Activated CD4-positive, alpha-beta T cell treated with anti-CD3 and anti-CD28 coated beads for 4 hours (primary cell): ENCODE data around the gene PEDS1.
A peak's percentile ranks its signal among the peaks of the same experiment; 100 is the strongest.
"Not testable (repeated sequence)": the region's sequence is repeated elsewhere in the genome, so short reads cannot be mapped to it uniquely, and the experiment has no call there.

Experiments used
- DNase-seq, 2 donors: peaks; one replicate each; pipeline ENCODE4 v3.0.0-alpha.2; 2020

PEDS1 gene

GRCh38 chr20:50190251-50191064 is 36.9 kb upstream of the PEDS1 start, which contains the start of gene CEBPB:
Gene CEBPB (plus strand): TSS chr20:50190830. CDS start chr20:50191034, 204 bp downstream.
- peak; percentile 84 to 86 for DNase-seq

- peak; percentile 36 to 43 for DNase-seq
Observed at GRCh38 chr20:50189681-50190250, 36.2 kb upstream of the PEDS1 start.

GRCh38 chr20:50188879-50189680 is 35.6 kb upstream of the PEDS1 start:
- DNase-seq: no peak

GRCh38 chr20:50188287-50188688 is 34.8 kb upstream of the PEDS1 start:
- no peak for DNase-seq

DNA sequence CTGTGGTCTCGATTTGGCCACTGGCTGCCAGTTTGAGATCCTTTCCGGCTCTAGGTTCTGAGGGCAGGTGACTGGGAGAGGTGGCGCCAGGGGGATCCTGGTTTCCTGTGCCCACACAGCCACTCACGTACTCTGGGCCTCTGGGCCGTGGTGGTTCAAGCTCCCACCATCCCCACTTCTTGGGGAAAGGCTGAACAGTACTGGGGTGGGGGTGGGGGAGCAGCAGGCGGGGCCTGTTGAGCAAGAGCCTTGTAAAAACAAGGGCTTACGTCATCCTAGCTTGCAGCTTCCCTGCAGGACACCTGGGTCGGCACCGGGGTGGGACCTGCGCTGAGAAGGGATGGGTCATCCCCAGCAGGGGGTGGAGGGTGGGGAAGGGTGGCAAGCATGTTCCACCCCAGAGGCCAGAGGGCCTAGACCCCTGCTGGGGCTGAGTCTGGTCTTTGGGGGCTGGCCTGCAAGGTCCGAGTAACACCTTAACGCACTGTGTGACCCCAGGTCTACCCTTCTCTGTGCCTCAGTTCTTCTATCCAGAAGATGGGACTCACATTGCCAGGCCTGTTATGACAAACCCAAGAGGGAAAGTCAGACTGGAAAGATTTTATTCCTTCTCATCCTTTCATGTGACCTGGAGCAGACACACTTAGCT is 34.0 kb upstream of the PEDS1 start:
- no peak for DNase-seq

DNA sequence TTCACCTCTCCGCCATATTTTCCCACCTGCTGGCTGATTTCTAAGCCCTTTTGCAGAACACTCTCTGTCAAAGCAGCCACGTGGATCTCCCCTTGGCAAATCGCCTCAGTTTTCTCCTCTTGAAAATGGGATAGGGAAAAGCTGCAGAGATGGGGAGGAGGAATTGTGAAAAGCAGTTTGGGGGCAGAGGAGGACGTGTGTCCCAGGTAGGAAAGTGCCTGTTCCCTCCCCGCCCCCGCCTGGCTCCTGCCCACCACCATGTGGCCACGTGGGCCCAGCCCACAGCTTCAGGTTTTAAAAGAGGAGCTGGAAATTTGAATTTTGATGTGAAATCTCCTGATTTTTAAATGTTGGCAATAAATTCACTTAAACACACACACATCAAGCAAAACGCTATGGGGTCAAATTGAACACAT is 33.5 kb upstream of the PEDS1 start:
- no peak for DNase-seq

- peak; percentile 75 to 92 for DNase-seq
Observed at GRCh38 chr20:50186151-50186885, 32.8 kb upstream of the PEDS1 start.

DNA sequence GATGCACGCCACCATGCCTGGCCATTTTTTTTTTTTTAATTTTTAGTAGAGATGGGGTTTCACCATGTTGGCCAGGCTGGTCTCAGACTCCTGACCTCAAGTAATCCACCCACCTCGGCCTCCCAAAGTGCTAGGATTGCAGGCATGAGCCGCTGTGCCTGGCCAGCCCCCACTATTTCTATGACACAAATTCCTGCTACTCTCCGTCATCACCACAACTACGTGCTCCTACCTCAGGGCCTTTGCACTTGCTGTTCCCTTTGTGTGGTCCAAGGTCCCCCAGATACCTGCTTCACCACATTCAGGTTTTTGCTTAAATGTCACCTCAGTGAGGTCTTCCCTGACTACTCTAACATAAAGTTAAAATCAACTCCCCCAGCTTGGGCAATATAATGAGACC is 31.9 kb upstream of the PEDS1 start:
- no peak for DNase-seq

DNA sequence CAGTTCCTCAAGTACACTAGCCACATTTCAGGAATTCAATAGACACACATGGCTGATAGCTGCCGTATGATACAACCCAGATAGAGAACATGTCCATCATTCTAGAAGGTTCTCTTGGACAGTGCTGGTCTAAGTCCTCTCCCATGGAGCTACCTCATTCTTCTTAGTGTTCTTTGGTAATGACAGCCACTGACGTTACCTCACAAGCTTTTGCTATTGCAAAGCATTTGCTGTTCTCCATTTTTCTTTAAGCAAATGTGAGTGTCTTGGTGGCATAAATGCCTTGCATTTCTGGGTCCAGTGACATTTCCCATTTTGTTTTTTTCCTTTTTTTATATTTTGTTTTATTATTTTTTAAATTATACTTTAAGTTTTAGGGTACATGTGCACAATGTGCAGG is 28.8 kb upstream of the PEDS1 start:
- DNase-seq: no peak

DNA sequence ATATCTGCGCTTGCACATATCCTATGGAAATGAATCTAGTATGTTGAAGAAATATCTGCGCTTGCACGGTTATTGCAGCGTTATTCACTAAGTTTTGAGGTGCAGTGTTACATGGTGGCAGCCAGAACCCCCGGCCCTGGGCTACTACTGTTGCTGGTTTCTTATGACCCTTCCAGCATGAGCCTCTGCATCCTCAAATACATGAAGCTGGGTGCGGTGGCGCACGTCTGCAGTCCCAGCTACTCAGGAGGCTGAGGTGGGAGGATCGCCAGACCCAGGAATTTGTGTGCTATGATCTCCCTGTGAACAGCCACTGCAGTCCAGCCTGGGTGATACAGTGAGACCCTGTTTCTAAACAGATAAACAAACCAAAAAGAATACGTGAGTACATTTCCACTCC is 27.8 kb upstream of the PEDS1 start:
- no peak for DNase-seq

GRCh38 chr20:50178672-50179071 is 25.1 kb upstream of the PEDS1 start:
- DNase-seq: not testable (repeated sequence)

DNA sequence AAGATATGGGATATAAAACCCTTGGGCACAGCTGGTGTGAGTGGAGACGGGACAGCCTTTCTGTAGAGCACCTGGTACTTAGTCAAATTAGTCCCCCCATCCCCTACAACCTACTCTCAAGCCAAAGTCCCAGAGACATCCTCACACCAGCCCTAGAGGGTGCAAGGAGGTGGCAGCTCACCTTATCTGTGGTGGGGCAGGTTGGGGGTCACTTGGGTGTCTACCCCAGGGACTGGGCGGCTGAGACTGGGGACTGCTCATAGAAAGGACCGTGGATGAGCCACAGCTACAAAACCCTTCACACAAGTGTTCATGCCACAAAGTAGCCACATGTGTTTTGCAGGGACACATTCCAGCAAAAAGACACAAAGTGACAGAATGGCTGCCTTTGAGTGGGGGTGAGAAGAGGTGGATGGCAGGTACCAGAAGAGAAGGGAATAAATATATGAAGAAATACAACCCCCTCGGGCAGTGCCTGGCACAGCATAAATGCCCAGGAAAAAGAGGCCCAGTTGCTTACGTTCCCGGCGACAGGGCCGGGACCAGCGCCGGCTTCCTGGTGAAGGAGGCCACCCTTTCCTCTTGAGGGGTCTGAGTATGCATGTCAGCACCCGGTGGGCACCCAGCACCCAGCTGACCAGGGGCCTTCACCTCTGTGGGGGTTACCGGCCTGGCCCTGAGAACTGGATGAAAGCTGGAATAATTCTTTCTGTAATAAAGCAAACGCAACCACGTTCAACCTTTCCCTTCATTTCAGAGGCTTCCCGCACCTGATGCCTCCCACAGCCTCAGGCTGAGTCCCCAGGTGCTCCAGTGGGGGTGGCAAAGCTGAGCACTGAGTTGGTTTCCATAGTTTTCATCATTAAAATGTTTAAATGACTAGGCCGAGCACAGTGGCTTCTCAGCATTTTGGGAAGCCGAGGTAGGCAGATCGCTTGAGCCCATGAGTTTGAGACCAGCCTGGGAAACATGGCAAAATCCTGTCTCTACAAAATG is 22.7 kb upstream of the PEDS1 start:
- no peak for DNase-seq

DNA sequence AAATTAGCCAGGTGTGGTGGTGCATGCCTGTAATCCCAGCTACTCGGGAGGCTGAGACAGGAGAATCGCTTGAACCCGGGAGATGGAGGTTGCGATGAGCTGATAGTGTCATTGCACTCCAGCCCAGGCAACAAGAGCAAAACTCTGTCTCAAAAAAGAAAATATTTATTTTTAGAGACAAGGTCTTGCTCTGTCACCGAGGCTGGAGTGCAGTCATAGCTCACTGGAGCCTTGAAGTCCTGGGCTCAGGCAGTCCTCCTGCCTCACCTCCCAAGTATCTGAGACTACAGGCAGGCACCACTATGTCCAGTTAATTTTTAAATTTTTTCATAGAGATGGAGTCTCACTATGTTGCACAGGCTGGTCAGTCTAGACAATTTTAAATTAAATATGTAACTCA is 20.9 kb upstream of the PEDS1 start:
- DNase-seq: no peak

- DNase-seq: no peak
Observed at GRCh38 chr20:50172347-50173013, 19.0 kb upstream of the PEDS1 start.

GRCh38 chr20:50170549-50171220 is 17.2 kb upstream of the PEDS1 start:
- DNase-seq: no peak

DNA sequence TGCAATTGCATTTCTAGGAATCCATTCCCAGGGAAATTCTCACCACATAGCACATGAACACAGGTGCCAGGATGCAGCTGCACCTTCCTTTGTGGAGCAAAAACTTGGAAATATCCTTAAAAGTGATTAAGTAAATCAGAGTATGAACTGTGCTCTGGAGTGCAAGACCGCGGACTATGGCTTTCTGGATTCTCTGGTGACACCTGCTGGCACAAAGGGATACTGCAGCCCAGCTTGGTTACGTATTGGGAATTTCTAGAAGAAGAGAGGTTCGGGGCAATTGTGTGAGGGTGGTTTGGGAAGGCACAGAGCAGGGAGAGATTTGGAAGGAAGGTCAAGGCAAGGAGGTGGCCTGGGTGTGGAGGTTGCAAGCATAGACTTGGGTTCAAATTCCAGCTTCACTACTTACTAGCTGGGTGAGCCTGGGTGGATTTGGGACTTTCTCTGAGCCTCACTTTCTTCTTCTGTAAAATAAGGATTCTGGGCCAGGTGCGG is 15.9 kb upstream of the PEDS1 start:
- DNase-seq: peak; percentile 68 to 89

- peak; percentile 88 to 90 for DNase-seq
Observed at GRCh38 chr20:50165684-50166554, 12.4 kb upstream of the PEDS1 start.

DNA sequence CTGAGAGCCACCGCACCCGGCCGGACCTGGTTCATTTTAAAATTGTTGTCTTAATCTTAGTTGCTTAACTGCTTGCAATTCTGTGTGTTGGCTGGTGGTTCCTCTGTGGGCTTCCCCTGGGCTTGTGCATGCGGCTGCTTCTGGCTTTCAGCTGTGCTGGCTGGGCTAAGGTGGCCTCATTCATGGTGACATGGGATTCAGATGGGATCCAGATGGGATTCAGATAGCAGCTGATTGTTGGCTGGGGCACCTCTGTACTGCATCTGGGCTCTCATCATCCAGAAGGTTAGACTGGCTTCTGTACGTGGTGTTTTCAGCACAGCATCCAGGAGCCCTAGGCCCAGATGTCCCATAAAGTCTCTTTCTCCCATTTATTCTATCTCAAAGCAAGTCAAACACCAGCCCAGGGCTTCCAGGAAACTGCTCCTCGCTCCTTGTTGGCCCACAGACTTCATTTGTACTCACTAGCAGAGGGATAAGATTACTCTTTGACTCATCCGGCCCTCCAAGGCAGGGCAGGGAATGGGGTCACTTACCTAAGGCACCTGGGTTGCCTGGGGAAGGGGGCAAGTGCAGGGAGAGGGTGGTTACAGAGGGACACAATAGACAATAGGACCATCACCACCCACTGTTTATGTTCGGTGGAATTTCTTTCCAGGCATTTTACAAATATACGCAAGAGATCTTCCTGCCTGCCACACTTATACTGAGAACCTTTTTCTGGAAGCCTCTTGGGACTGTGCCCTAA is 10.2 kb upstream of the PEDS1 start:
- DNase-seq: no peak
